ENCODE results near the gene DHRS9. TPM values are rescaled to one million over a fixed set of nuclear protein-coding genes. Genes with fewer than 3 reads are reported as not detected.

DHRS9 gene
- total and polyA plus RNA-seq, 9 of the 15 experiments (the other 6 are each of a cell fraction or from before 2014, with no cell fraction given): 0.27 to 1.7 (median 0.69) TPM

DNA sequence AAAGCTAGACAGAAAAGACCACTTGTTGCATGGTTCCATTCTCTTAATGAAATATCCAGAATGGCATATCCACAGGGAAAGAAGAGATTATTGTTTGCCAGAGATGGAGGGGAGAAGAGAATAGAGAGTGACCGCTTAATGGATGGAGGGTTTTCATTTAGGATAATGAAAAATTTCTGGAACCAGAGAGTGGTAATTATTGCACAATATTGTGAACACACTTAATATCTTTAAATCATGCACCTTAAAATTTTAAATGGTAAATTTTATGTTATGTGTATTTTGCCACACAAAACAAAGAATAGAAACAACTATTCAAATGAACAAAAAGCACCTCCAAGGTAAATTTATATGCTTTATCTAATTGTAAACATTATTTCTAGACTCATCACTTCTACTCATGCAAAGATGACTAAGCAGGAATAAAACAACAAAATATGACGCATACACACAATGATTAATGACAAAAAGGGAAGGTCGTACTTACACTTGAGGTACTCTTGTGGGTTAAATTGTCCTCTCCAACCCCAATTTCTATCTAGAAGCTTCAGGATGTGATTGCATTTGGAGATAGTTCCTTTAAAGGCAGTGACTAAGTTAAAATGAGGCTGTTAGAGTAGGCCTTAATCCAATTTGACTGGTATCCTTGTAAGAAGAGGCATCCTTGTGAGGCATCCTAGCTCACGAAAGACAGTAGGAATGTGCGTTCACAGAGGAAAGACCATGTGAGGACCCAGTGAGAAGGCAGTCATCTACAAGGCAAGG lies 18.7 kb upstream of the DHRS9 start:
- peak overlapping the region; percentile 64 for H3K4me2 ChIP-seq (ENCODE audit: insufficient read depth, low read length)
- ChIA-PET CTCF (ENCODE audit: low intra/inter-chr PET ratio) (no interaction called here), POLR2A (interaction anchor here (0.8 to 1.8 kb wide), 2 partner anchors 17 to 19 kb away, joined by 3 to 6 read pairs; partner anchors contain the start of gene DHRS9)
- H3K9me3 ChIP-seq (replicated peaks; ENCODE audit: control insufficient read depth, insufficient read depth, low read depth, low read length): peaks cover 7% of the 10 kb centered on the region
- intact Hi-C loops (cut with micrococcal nuclease) (loop anchor here (5.0 kb wide), 2 partner anchors 38 to 73 kb away; no protein-coding TSS in a partner anchor), in situ Hi-C loops (cut with MboI) (no loop called here)
- H3K9me1 ChIP-seq (ENCODE audit: control insufficient read depth, insufficient read depth, low read length): no peaks in the 10 kb centered on the region
- 31% methylated on average over 5 of the region's 5 CpGs for WGBS (ENCODE audit: insufficient coverage, low coverage, missing lambda C conversion rate)
- BruUV-seq (replicated peaks): no TSS peak
- H3K36me3 ChIP-seq (ENCODE audit: control insufficient read depth, insufficient read depth, low read length): no peaks in the 10 kb centered on the region
- ATAC-seq (peak; percentile 93), DNase-seq (ENCODE audit: extremely low read depth in 1 of 4, low spot score in 3 of 4) (peak; percentile 54 to 81 (median 63)), FAIRE-seq (peak; percentile 94)
- peak overlapping the region; percentile 87 for H3K27ac ChIP-seq (ENCODE audit: extremely low read depth, low read depth, low read length)
- peak overlapping the region; percentile 91 for H2AFZ ChIP-seq (ENCODE audit: low read depth, low read length)
- H4K20me1 ChIP-seq (replicated peaks; ENCODE audit: control insufficient read depth, insufficient read depth, low read length): no peaks in the 10 kb centered on the region
- H3K9ac ChIP-seq (ENCODE audit: insufficient read depth in 1 of 2, low read depth in 2 of 2, low read length in 2 of 2): peak overlapping the region in 1 of 2 experiments; percentile 42; a peak in 2 of 4 replicates
- no peaks in the 10 kb centered on the region for H3K79me2 ChIP-seq (ENCODE audit: control insufficient read depth, insufficient read depth, low read length)
- no peaks in the 10 kb centered on the region for H3K27me3 ChIP-seq (ENCODE audit: control insufficient read depth in 2 of 2, insufficient read depth in 2 of 2, low read length in 2 of 2)
- H3K4me3 ChIP-seq: no peak overlapping the region
- H3K4me1 ChIP-seq (replicated peaks in 1 of 2; ENCODE audit: control insufficient read depth in 2 of 2, insufficient read depth in 2 of 2, low read length in 2 of 2): peaks cover 0 to 18% of the 10 kb centered on the region in 2 experiments; a peak in 3 of 5 replicates
- TF ChIP-seq, protein P1, sequence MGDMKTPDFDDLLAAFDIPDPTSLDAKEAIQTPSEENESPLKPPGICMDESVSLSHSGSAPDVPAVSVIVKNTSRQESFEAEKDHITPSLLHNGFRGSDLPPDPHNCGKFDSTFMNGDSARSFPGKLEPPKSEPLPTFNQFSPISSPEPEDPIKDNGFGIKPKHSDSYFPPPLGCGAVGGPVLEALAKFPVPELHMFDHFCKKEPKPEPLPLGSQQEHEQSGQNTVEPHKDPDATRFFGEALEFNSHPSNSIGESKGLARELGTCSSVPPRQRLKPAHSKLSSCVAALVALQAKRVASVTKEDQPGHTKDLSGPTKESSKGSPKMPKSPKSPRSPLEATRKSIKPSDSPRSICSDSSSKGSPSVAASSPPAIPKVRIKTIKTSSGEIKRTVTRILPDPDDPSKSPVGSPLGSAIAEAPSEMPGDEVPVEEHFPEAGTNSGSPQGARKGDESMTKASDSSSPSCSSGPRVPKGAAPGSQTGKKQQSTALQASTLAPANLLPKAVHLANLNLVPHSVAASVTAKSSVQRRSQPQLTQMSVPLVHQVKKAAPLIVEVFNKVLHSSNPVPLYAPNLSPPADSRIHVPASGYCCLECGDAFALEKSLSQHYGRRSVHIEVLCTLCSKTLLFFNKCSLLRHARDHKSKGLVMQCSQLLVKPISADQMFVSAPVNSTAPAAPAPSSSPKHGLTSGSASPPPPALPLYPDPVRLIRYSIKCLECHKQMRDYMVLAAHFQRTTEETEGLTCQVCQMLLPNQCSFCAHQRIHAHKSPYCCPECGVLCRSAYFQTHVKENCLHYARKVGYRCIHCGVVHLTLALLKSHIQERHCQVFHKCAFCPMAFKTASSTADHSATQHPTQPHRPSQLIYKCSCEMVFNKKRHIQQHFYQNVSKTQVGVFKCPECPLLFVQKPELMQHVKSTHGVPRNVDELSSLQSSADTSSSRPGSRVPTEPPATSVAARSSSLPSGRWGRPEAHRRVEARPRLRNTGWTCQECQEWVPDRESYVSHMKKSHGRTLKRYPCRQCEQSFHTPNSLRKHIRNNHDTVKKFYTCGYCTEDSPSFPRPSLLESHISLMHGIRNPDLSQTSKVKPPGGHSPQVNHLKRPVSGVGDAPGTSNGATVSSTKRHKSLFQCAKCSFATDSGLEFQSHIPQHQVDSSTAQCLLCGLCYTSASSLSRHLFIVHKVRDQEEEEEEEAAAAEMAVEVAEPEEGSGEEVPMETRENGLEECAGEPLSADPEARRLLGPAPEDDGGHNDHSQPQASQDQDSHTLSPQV (IDR thresholded peaks at IDR 0.05): peak; percentile 78
- TF ChIP-seq POLR2H (tag; IDR thresholded peaks at IDR 0.05; ENCODE audit: low read depth) (no peak), RAD21 (CRISPR knock-in tag; conservative IDR thresholded peaks at IDR 0.05 in 1 of 2, IDR thresholded peaks at IDR 0.05 in 1 of 2) (0 out of 4 replicates have a peak, but pooled peaks of 1 of the 2 experiments have one; percentile 22), JUN (IDR thresholded peaks at IDR 0.05; ENCODE audit: borderline replicate concordance, low read depth, low read length) (peak; percentile 90), JUN (CRISPR knock-in tag; IDR thresholded peaks at IDR 0.05; ENCODE audit: borderline replicate concordance) (no peak), ZNF324 (CRISPR knock-in tag; IDR thresholded peaks at IDR 0.05) (0 out of 2 replicates have a peak, but pooled peaks have one; percentile 5), RCOR1 (IDR thresholded peaks at IDR 0.05; ENCODE audit: borderline replicate concordance in 1 of 2, low read depth in 2 of 2, low read length in 2 of 2) (peak in 1 of 2 experiments; percentile 82; a peak in 2 of 4 replicates), ZNF316 (IDR thresholded peaks at IDR 0.05) (peak; percentile 99), NFYB (IDR thresholded peaks at IDR 0.05; ENCODE audit: extremely low read depth, insufficient read length) (no peak), NUFIP1 (IDR thresholded peaks at IDR 0.05; ENCODE audit: partially characterized antibody) (no peak), PYGO2 (tag; IDR thresholded peaks at IDR 0.05) (peak; percentile 39; the same call in 1 of the 2 replicates), ETV1 (tag; conservative IDR thresholded peaks at IDR 0.05; ENCODE audit: low read depth) (peak; percentile 45; the same call in 1 of the 2 replicates), MYNN (IDR thresholded peaks at IDR 0.05) (0 out of 2 replicates have a peak, but pooled peaks have one; percentile 44), MYNN (CRISPR knock-in tag; IDR thresholded peaks at IDR 0.05) (no peak)
- TF ChIP-seq, protein P2, sequence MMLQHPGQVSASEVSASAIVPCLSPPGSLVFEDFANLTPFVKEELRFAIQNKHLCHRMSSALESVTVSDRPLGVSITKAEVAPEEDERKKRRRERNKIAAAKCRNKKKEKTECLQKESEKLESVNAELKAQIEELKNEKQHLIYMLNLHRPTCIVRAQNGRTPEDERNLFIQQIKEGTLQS (IDR thresholded peaks at IDR 0.05): peak; percentile 97
- TF ChIP-seq, protein P2 (CRISPR knock-in tag; conservative IDR thresholded peaks at IDR 0.05): peak; percentile 86
